Calu3 (cell line): ENCODE data around the gene PBLD. TPM values are rescaled to one million over a fixed set of nuclear protein-coding genes. Genes with fewer than 3 reads are reported as not detected.
A peak's percentile ranks its signal among the peaks of the same experiment; 100 is the strongest.
"Not testable (repeated sequence)": the region's sequence is repeated elsewhere in the genome, so short reads cannot be mapped to it uniquely, and the experiment has no call there.

Source experiments
- BruUV-seq: library from RNA; stranded (reverse); fragments of 400-500 nt; replicated peaks from 2 replicates; lab custom pipeline; 2021; lab: Mats Ljungman, UMichigan
- CTCF ChIA-PET: fragments of 300-600 bp; sonication (Branson Sonifier 250); formaldehyde crosslinking; loops from one replicate; lab custom pipeline; 2022; ENCODE audit warnings: antibody characterized with exemption; lab: Charles Lee
- DNase-seq: peaks from one replicate; pipeline ENCODE4 v3.0.0; 2022
- H3K27ac Mint-ChIP-seq: one replicate; pipeline ENCODE4 v1.8.0; 2022; ENCODE audit warnings: mixed read lengths; ENCODE audit not compliant: unreplicated experiment
- H3K27me3 Mint-ChIP-seq: one replicate; pipeline ENCODE4 v1.8.0; 2022; ENCODE audit warnings: mixed read lengths; ENCODE audit not compliant: unreplicated experiment
- H3K36me3 Mint-ChIP-seq: one replicate; pipeline ENCODE4 v1.8.0; 2022; ENCODE audit warnings: mild to moderate bottlenecking, moderate library complexity, mixed read lengths; ENCODE audit not compliant: insufficient read depth, unreplicated experiment
- H3K4me1 Mint-ChIP-seq: one replicate; pipeline ENCODE4 v1.8.0; 2022; ENCODE audit warnings: mild to moderate bottlenecking, low read depth, mixed read lengths; ENCODE audit not compliant: unreplicated experiment
- H3K4me3 Mint-ChIP-seq: one replicate; pipeline ENCODE4 v1.8.0; 2022; ENCODE audit warnings: mild to moderate bottlenecking, low read depth, moderate library complexity, mixed read lengths; ENCODE audit not compliant: unreplicated experiment
- H3K9me3 Mint-ChIP-seq: one replicate; pipeline ENCODE4 v1.8.0; 2022; ENCODE audit warnings: low read depth, mixed read lengths; ENCODE audit not compliant: unreplicated experiment
- CTCF ChIP-seq: fragments of 200-600 bp; IDR thresholded peaks from one replicate; pipeline ENCODE4 v1.8.0; 2022; ENCODE audit warnings: antibody characterized with exemption; ENCODE audit not compliant: unreplicated experiment
- intact Hi-C: fragments of 100-400 bp; cut with micrococcal nuclease; formaldehyde crosslinking; loops from one replicate; pipeline ENCODE4 v1.10.0; 2022; ENCODE audit not compliant: unreplicated experiment
- total RNA-seq: library from RNA; stranded (reverse); gene quantifications from 2 replicates; pipeline ENCODE4 v1.2.3, GENCODE V29; 2022

PBLD gene
- total RNA-seq, 1 experiment from 2014 or later = 8.9 TPM

GRCh38 chr10:68330852-68331454 is 1.8 kb downstream of the PBLD start:
- Mint-ChIP-seq H3K4me3 (peak overlapping the region; percentile 98), H3K4me1 (peaks cover 49% of the 10 kb centered on the region), H3K9me3 (no peaks in the 10 kb centered on the region), H3K27ac (peak overlapping the region; percentile 88), H3K36me3 (peaks cover 64% of the 10 kb centered on the region), H3K27me3 (no peaks in the 10 kb centered on the region)
- no peak for TF ChIP-seq CTCF
- intact Hi-C loops = loop anchor here (10.0 kb wide), 1 partner anchor 446 kb away; the partner anchor contains the start of gene SIRT1
- CTCF ChIA-PET = interaction anchor here (1.2 to 3.1 kb wide), 4 partner anchors 9 to 118 kb away, joined by 4 to 18 read pairs (median 4); no protein-coding TSS in a partner anchor
- no TSS peak for BruUV-seq
- DNase-seq = peak; percentile 30

- intact Hi-C loops = no loop called here
- no TSS peak for BruUV-seq
- no peak for TF ChIP-seq CTCF
- no peaks in the 10 kb centered on the region for H3K27me3 Mint-ChIP-seq
- H3K4me1 Mint-ChIP-seq = peaks cover 34% of the 10 kb centered on the region
- H3K9me3 Mint-ChIP-seq = no peaks in the 10 kb centered on the region
- peaks cover 49% of the 10 kb centered on the region for H3K36me3 Mint-ChIP-seq
- DNase-seq = no peak
- peak overlapping the region; percentile 88 for H3K27ac Mint-ChIP-seq
- CTCF ChIA-PET = interaction anchor here (1.5 kb wide), 1 partner anchor 23 kb away, joined by 4 read pairs; no protein-coding TSS in a partner anchor
- peak overlapping the region; percentile 39 for H3K4me3 Mint-ChIP-seq
Observed at GRCh38 chr10:68329506-68329861, 3.2 kb downstream of the PBLD start.

- Mint-ChIP-seq H3K4me1 (peaks cover 31% of the 10 kb centered on the region), H3K27me3 (no peaks in the 10 kb centered on the region), H3K27ac (peak overlapping the region; percentile 88), H3K4me3 (peak overlapping the region; percentile 39), H3K9me3 (no peaks in the 10 kb centered on the region), H3K36me3 (peaks cover 35% of the 10 kb centered on the region)
- TF ChIP-seq CTCF = no peak
- no peak for DNase-seq
- no TSS peak for BruUV-seq
- intact Hi-C loops = no loop called here
- CTCF ChIA-PET = interaction anchor here (0.5 to 0.7 kb wide), 3 partner anchors 476 to 563 kb away, joined by 3 to 6 read pairs (median 3); no protein-coding TSS in a partner anchor
Observed at GRCh38 chr10:68327889-68328786, 4.6 kb downstream of the PBLD start.

GRCh38 chr10:68324396-68324795 is 8.3 kb downstream of the PBLD start:
- intact Hi-C loops, CTCF ChIA-PET, H3K9me3 Mint-ChIP-seq, DNase-seq, BruUV-seq, H3K4me3 Mint-ChIP-seq, H3K36me3 Mint-ChIP-seq, H3K27me3 Mint-ChIP-seq, H3K27ac Mint-ChIP-seq: not testable (repeated sequence)
- peaks cover 16% of the 10 kb centered on the region for H3K4me1 Mint-ChIP-seq
